GM18498 (cell line): Measurements from ENCODE around the gene HOXB8.
A peak's percentile ranks its signal among the peaks of the same experiment; 100 is the strongest.

Source experiments
- ATAC-seq: cut with Tn5 transposase; IDR thresholded peaks from one replicate; pipeline ENCODE4 v1.9.1; 2021; ENCODE audit warnings: mild to moderate bottlenecking, moderate library complexity; ENCODE audit not compliant: unreplicated experiment

HOXB8 gene

DNA sequence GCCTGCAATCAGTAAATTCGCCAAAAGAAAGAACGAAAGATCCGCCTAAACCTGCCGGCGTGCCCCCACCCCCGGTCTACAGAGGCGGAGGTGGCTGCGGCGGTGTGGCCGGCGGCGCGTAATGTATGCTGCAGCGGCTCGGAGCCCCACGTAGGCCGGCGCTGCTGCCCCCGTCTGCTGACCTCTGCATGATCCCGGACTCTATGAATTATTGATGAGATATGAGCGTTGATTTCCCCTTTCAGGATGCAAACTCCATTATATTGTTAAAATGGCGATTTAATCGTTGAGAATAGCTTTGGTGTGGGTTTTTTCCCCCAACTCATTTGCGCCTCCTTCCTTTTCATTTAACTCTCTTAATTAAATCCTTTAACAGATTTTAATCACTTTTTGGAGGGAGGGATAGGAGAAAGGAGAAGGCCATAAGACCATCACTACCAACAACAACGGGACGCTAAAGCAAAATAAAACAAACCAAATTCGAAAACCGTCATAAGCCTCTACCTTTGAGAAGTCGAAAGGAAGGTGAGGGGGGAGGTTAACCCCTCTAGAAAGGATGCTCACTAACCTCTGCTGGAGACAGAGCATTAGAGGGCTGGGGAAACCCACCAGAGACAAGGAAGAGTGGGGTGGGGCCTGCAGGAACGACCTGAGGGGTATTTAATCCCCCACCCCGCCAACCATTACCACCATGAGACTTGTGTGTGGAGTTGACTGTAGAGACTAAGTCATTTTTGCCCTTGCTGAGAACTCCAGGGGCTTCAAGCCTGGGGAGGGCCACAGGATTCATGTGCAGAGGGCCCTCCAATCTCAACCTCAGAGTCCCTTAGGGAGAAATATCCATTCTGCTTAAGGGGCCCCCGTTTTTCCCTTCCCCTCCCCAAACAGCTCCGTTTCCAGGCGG lies 28.5 kb downstream of the HOXB8 start:
- no peak for ATAC-seq

DNA sequence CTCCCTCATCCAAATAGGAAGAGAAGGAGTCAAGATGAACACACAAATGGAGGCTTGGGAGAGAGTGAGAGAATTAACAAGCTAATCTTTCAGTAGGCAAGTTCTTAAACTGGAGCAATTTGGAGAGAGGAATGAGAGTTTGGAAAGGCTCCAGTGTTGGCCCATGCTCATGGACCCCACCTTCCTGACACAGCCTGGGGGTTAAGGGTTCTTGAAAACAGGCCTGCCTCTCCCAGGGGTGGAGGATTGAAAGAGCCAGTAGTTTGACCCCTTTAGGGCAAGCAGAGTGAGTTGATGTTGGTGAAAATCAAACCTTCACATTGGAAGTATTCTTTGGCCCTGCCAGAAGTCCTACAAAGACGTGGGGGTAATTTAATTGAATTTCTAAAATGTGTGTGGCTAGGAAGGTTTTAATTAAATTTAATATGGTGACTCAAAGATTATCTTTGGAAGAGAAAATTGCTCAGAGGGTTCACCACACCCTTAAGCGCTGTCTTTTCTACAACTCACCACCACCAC lies 30.8 kb downstream of the HOXB8 start:
- no peak for ATAC-seq

DNA sequence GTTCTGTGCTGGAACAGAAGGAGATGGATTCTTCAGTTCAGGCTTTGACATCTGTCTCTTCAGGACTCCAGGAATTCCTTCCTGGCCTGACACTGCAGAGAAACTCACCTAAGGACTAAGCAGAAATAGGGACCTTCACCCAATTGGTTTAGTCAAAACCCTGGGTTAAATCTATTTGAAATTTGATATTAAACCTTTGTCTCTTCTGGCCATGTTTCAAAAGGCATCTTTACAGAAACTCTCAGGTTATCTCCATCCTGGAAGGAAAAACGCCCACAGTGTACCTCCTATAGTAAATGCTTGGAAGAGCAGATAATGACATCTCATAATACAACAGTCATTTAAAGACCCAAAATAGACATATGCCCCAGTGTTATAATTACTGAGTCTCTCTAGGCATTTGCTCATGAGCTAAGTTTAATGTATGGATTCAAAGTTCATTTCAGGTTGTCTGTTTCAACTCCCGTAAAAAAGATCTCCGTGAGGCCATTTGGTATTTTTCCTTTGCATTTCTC lies 31.3 kb downstream of the HOXB8 start:
- ATAC-seq: no peak

DNA sequence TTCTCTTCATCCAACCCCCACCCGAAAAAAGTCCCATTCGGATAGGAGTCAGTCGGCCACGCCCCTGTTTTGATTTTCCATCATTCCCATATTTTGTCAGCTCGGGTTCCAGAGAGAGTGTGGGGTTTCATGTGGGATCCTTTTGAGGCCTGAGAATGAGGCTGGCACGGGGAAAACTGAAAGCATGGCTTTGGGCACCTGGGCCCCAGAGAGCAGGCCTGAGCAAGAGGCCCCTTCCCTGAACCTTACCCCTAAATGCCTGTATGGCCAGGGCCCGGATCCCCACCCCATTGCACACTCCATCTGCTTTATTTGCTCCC lies 32.4 kb downstream of the HOXB8 start:
- ATAC-seq: no peak

DNA sequence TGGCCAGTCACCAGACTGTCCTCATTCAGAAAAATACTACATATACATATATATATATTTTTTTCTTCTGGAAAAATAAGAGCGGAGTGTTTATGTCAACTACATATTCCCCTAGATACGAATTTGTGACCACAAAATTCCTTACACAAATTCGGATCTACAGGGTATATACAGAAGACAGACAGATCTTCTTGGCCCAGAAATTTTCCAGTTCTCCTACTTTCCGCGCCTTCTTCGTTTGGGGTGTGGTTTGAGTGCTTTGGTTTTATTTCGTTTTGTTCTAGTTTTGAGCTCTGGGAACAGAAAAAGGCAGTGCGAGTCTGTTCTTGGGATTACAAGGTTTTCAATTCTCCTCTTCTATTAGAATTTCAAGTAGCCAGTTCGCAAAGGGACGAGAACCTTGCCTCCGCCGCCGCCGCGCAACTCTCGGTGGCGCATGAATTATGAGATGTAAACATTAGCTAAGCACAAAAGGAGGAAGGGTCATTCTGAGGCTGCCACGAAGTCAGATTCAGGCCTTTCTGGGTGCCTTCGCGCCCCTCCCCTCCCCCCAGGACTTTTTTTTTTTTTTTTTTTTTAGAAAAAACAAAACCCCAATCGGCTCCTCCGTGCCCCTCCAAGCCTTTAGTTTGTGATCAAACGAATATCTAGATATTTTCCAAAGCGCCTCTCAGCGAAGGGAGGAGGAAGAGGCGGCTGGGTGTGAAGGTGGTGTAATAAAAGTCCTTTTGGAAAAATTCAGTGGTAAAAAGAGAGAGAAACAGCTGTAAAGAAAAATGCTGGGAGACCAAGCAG lies 35.1 kb downstream of the HOXB8 start:
- no peak for ATAC-seq

DNA sequence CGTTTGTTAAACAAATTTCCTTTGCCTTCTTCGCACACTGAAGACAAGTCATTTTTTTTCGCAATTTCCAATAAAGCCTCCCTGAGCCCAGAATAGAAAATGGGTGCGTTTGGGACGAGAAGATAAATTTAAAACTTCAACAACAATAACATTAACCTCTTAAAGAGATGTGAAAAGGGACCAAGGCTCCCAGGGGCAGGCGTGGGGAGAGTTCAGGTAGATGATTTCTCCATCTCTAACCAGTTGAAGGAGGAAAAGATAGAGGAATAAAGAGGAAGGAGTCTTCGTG lies 35.7 kb downstream of the HOXB8 start:
- ATAC-seq: no peak

DNA sequence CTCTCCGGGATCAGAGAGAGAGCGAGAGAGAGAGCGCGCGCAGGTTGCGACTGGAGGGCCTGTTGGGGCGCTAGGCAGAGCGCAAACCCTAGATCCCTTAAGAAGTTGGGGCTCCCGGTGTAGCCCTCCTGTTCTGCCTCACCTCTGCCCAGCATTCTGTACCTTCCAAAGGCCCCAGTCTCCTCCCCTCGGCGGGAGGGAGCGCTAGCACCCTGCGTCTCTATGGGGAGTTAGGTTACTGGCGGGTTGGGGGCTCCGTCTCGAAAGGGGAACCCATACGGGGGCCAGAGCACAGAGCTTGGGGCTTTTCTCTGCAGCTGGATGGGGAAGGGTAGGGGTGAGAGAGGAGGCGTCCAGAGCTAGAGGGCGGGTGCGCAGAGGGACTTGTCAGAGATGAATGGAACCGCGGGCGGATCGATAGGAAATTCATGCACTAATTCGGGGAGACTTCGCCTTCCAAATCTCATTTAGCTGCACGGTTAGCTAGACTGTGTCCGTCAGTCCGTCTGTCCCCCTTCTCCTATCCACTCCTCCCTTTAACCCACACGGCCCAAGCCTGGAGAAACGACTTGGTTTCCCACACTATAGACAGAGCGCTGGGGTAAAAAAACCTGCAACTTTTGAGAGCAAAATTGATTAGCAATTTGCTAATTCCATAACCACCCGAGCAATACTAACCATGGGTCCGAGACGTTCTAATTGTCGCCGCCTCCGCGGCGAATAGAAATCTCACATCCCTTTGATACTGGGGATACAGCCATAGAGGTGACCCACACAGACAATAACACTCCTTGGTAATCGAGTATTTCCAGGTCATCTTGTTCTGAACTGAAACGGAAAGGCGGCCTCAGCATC lies 36.2 kb downstream of the HOXB8 start:
- peak; percentile 37 for ATAC-seq

DNA sequence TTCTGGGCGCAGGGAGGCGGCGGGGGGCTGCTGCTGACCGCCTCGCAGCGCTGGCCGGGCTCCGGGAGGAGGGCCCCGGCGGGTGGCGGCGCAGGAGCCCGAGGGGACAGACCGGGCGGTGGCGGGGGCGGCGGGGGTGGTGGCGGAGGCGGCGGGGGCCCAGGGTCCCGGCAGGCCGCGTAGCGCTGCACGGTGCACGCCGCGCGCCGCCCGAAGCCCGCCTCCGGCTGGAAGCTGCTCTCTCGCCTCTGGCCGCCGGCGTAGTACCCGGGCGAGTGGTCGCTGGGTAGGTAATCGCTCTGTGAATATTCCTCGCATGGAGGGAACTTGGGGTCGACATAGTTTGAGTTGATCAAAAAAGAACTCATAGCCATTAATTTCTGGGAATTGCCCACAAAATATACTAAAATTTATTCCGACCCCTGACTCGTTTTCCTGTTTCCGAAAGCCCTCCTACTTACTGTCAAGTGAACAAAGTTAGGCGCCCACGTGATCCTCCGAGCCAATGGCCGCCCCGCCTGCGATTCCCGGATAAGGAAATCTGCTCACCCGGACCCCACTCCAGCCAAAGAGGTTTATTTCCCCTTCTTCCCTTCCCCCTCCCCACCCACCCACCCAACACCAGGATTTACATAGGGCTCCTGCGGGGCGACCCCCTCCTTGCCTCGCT lies 37.0 kb downstream of the HOXB8 start, which contains the start of gene HOXB4:
Gene HOXB4 (minus strand): TSS at position 405 of the 670 bp plus-strand sequence. CDS start 31 bp downstream, at position 374.
- peak; percentile 57 for ATAC-seq

DNA sequence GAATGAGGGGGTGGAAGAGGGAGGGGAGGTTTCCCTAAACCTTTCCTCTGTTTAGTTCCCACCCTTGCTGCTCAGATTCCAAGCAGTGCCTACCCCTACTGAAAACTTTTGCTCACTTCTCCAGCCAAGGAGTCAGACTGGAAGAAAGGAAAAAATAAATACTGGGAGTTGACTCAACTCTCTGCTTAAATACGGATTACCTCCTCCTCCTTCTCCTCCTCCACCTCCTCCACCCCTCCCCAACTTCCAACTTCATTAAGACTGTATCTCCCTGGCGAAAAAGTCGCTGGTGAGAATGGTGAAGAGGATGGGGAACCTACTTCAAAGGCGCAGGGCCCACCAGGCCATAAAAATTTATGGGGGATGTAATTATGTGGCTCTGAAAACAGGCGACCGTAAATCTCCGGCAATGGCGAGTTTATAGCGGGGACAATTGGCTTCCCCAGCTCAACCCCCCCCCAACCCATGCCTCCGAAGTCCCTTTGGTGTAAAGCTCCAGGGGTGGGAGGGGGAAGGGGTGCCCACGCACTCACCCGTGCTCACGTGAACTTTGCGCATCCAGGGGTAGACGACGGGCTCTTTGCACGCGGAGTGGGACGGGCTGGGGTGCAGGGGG lies 37.7 kb downstream of the HOXB8 start:
- ATAC-seq: no peak

DNA sequence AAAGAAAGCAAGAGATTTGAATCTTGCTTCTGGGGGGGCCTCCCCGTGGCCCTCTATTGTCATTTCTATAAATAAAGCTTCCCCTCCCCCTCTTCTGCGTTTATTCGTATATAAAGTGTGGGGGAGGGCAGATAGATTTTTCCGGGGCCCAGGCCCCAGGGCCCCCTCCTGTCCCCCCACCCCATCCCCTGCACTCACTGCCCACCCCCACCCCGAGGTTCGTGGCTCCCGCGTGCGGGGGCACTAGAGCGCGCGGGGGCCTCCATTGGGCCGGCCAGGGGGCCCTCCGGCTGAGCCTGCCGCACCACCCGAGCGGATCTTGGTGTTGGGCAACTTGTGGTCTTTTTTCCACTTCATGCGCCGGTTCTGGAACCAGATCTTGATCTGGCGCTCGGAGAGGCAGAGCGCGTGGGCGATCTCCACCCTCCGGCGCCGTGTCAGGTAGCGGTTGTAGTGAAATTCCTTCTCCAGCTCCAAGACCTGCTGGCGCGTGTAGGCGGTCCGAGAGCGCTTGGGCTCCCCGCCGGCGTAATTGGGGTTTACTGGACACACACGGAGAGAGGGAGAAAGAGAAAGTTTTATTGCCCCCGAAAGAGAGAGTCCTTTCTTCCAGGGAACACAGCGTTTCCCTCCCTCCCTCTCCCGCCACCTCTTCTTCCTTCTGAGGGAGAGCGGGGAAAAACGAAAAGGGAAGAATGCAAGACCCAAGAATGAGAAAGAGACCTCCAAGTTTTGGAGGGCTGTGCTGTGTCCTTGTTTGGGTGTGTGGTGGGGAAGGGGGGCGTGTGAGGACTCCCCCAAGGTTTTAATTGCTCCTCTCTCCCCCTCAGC lies 38.4 kb downstream of the HOXB8 start:
- ATAC-seq: no peak

DNA sequence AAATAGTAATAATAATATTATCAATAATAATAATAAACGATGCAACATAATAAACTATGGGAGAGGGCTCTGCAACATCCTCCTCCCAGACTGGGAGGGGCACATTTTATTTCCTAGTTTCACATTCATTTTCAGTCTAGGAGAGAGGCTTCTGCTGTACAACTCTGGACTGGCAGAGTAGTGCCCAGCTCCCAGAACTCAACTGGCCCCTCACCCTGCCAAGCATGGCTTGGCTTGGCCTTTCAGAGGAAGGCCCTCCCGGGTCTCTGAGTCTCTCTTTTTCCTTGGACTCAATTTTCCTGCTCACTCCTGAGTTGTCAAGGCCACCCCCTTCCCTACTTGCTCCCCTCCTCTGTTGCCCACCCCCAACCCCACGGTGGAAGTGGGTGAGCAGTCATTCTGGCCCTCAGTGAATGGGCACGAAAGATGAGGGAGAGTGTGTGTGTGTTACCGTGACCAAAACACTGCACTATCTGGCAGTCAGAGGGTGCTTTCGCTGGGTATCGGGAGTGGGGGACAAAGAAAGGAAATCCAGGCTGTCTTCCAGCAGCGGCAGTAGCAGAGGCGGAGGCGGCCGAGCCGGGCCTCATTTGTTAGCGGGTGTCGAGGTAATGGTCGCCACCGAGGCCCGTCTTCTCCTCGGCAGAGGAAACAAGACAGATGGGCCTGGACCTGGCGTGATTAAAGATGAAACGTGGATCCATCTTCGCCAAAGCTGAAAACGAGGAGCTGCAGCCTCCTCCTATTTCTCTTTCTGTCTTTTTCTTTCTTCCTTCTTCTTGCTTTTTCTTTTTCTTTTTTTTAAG lies 39.2 kb downstream of the HOXB8 start:
- ATAC-seq: no peak

DNA sequence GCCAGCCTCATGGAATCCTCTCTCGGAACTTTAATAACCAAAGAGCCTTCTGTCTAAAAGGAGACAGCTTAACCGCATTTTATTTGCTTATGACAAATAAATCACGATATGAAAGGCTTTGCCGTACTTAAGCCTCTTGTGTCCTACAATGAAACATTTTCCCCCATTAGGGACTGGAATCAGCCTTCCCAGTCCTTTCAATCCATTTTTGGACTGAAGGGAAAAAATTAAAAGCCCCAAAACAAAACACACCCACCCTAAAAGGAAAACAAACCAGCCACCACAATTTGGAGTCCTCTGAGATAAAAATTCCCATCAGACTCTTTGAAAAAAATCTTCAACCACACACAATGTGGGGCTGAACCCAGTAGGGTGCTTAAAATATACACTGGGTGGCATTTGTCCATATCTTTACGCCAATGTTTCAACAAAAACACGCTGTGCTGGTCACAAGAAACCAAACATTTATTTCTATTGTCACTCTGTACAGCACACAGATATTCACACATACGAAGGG lies 40.0 kb downstream of the HOXB8 start:
- no peak for ATAC-seq

DNA sequence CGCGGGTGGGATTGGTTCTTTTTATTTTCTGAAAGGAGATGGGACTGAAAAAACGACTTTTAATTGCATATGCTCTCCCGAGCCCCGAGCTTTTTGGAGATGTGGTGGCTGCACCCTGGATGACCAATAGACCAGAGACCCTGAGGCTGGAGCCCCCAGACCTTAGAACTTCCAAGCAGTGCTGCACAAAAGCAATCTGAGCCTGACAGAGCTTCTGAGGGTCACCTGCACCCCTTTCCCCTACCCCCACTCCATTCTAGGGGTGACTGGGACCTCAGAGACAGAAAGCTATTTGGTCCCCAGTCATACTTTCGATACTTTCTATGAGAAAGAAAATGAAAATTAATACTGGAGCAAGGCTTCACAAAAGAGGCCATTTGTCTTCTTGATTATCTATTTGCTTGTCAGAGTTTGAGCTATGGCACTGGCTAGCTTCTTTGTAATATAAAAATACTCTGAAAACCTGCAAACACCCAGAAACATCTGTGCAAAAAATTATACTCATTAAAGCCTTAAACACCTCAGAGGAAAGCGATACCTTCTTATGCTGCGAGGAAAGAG lies 40.5 kb downstream of the HOXB8 start:
- no peak for ATAC-seq

DNA sequence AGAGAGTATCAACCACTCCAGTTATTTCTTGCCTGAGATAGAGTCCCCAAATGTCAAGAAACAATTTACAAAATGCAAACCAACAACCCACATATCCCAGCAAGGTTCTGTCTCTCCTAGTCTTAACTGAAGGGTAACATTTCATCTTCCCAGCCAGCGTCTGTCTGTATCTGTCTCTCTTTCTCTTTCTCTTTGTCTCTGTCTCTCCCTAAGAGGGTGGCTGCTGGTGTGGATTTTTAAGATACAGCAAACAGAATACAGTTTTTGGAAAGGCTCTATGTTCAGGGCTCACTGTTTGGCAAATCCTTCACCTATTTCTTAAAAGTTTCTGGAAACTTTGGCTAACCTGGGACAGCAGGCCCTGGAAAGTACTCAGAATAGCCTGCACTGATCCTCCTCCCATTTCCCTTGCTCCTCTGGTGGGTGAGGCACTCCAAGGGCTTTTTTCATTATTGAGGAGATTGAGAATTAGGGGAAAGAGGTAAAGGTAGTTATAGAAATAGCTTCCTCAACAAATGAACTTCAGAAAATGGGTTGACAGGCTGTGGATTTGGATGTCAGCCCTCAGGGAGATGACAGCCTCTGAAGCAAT lies 43.2 kb downstream of the HOXB8 start:
- ATAC-seq: no peak

DNA sequence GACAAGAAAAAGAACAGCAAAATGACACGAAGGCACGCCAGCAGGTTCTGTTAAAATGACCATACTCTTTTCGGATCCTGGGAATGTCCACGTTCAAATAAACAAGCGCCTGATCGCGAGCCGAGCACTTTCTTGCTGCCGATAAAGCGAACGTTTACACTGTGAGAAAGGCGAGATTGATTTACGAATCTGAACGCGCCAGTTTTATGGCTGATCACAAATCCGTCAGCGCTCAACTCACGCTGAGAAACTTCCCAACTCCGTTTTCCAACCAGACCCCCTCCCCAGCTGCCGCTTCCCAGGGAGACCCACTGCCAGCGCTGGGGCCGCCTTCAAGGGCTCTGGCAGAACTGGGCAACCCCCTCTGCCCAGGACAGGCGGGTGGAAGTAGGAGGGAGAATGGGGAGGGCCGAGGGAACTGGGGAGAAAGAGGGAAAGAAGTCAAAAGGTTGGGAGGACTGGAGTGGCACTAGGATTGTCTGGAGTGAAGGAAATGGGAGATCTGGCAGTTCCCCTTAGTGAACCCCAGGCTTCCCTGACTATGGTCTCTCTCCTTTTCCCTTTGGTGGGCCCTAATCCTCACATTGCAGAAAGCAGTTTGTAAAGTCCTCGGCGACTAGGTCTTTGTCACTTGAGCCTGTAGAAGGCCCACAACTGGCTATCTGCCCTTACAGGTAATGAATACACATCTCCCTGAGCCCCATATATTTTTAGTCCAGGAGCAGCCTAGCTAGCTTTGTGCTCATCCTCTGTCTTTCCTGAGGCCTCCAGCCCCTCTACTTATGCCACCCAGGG lies 43.9 kb downstream of the HOXB8 start:
- no peak for ATAC-seq

DNA sequence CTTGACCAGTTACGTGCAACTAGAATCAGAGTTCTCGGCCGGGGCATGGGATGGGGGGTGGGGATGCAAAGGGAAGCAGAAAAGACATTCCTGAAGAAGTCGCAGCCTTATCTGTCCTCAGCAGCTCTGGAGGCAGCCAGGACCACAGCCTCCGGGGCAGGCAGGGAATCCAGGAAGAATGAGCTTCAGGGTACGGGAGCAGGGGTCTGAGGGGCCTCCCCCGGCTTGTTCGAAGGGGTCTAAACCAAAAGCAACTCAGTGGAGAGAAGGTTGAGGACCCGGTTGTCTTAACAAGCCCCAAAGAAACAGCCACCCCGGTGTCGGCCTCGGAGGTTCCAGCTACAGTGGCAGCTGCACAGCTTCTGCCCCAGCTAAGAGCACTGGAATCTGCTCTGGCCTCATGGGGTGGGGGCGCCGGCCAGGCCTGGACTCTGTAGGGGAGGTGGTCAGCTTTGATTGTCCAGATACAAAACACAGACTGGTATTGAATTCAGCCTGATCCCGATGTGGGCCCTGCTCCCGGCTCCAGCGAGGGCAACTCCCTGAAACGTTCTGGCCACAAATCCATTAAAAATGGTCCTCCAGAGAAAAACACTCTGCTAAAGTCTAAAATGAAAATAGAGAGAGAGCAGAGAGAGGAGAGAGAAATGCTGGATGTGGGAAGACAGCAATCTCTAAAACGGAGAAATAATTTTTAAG lies 44.6 kb downstream of the HOXB8 start:
- no peak for ATAC-seq
